ENCODE data around the gene PROKR1.

PROKR1 gene

GRCh38 chr2:68659081-68659480 is 15.7 kb downstream of the PROKR1 start:
- DNase-seq, result no peak
- TF ChIP-seq EZH2 (IDR thresholded peaks at IDR 0.05; ENCODE audit: borderline replicate concordance, low read depth, low read length, severe bottlenecking) (no peak), CTCF (IDR thresholded peaks at IDR 0.05; ENCODE audit: borderline replicate concordance, extremely low read depth, low read length, poor library complexity, severe bottlenecking) (no peak)
- peaks cover 17% of the 10 kb centered on the region for H3K4me1 ChIP-seq (ENCODE audit: insufficient read depth, low read length)
- no peaks in the 10 kb centered on the region for H4K20me1 ChIP-seq (ENCODE audit: insufficient read depth, low read length)
- no peak overlapping the region for H3K27ac ChIP-seq (ENCODE audit: low read length)
- no peak overlapping the region for H3K4me3 ChIP-seq (ENCODE audit: low read depth in 1 of 2, low read length in 2 of 2)
- H3K79me2 ChIP-seq (ENCODE audit: insufficient read depth, low read length), result no peaks in the 10 kb centered on the region
- H3K27me3 ChIP-seq (ENCODE audit: insufficient read depth, low read length, poor library complexity), result no peaks in the 10 kb centered on the region
- ATAC-seq (ENCODE audit: insufficient read depth, low read depth), result no peak
- no peaks in the 10 kb centered on the region for H3K36me3 ChIP-seq (ENCODE audit: insufficient read depth, low read length)
- no peak overlapping the region for H2AFZ ChIP-seq (ENCODE audit: low read depth, low read length)
- no peak overlapping the region for H3K9ac ChIP-seq (ENCODE audit: low read depth, low read length)
- no peak overlapping the region for H3K4me2 ChIP-seq (ENCODE audit: insufficient read depth, low read length)
- H3K9me3 ChIP-seq (ENCODE audit: insufficient read depth, low read length, severe bottlenecking), result no peaks in the 10 kb centered on the region

GRCh38 chr2:68660658-68661057 is 17.3 kb downstream of the PROKR1 start:
- Histone ChIP-seq H3K27ac (ENCODE audit: low read length) (no peak overlapping the region), H2AFZ (ENCODE audit: low read depth, low read length) (no peak overlapping the region), H3K9me3 (ENCODE audit: insufficient read depth, low read length, severe bottlenecking) (no peaks in the 10 kb centered on the region), H3K4me1 (ENCODE audit: insufficient read depth, low read length) (peaks cover 7% of the 10 kb centered on the region), H3K36me3 (ENCODE audit: insufficient read depth, low read length) (no peaks in the 10 kb centered on the region), H3K79me2 (ENCODE audit: insufficient read depth, low read length) (no peaks in the 10 kb centered on the region), H3K4me3 (ENCODE audit: low read depth in 1 of 2, low read length in 2 of 2) (no peak overlapping the region), H4K20me1 (ENCODE audit: insufficient read depth, low read length) (no peaks in the 10 kb centered on the region), H3K9ac (ENCODE audit: low read depth, low read length) (no peak overlapping the region), H3K27me3 (ENCODE audit: insufficient read depth, low read length, poor library complexity) (no peaks in the 10 kb centered on the region), H3K4me2 (ENCODE audit: insufficient read depth, low read length) (no peak overlapping the region)
- no peak for ATAC-seq (ENCODE audit: insufficient read depth, low read depth)
- DNase-seq, result no peak
- TF ChIP-seq CTCF (IDR thresholded peaks at IDR 0.05; ENCODE audit: borderline replicate concordance, extremely low read depth, low read length, poor library complexity, severe bottlenecking) (no peak), EZH2 (IDR thresholded peaks at IDR 0.05; ENCODE audit: borderline replicate concordance, low read depth, low read length, severe bottlenecking) (no peak)

DNA sequence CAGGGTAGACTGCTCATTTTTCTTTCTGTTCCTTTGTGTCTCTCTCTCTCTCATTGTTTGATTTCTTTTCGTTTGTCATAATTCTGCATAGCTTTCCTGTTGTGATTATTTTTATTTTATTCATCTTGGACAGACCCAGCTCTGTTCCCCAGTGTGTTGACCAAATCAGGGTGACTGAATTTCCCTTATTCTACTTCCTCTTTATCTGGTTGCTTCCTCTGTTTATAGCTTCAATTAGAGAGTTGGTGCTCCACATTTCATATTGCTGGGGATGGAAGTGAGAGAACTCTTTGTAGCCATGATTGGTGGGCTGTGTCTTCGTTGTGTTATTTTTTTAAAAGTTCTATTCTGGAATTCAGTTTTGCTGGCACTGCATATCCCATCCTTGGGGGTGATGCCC is 19.1 kb downstream of the PROKR1 start:
- Histone ChIP-seq H3K36me3 (ENCODE audit: insufficient read depth, low read length) (no peaks in the 10 kb centered on the region), H3K27ac (ENCODE audit: low read length) (no peak overlapping the region), H3K4me3 (ENCODE audit: low read depth in 1 of 2, low read length in 2 of 2) (no peak overlapping the region), H4K20me1 (ENCODE audit: insufficient read depth, low read length) (no peaks in the 10 kb centered on the region), H3K9ac (ENCODE audit: low read depth, low read length) (no peak overlapping the region), H3K27me3 (ENCODE audit: insufficient read depth, low read length, poor library complexity) (no peaks in the 10 kb centered on the region), H3K4me1 (ENCODE audit: insufficient read depth, low read length) (peaks cover 7% of the 10 kb centered on the region), H3K79me2 (ENCODE audit: insufficient read depth, low read length) (no peaks in the 10 kb centered on the region), H3K4me2 (ENCODE audit: insufficient read depth, low read length) (no peak overlapping the region), H3K9me3 (ENCODE audit: insufficient read depth, low read length, severe bottlenecking) (no peaks in the 10 kb centered on the region), H2AFZ (ENCODE audit: low read depth, low read length) (no peak overlapping the region)
- ATAC-seq (ENCODE audit: insufficient read depth, low read depth), result no peak
- DNase-seq, result no peak
- TF ChIP-seq EZH2 (IDR thresholded peaks at IDR 0.05; ENCODE audit: borderline replicate concordance, low read depth, low read length, severe bottlenecking) (no peak), CTCF (IDR thresholded peaks at IDR 0.05; ENCODE audit: borderline replicate concordance, extremely low read depth, low read length, poor library complexity, severe bottlenecking) (no peak)
